ENCODE measurements around the gene SIX6.

DNA sequence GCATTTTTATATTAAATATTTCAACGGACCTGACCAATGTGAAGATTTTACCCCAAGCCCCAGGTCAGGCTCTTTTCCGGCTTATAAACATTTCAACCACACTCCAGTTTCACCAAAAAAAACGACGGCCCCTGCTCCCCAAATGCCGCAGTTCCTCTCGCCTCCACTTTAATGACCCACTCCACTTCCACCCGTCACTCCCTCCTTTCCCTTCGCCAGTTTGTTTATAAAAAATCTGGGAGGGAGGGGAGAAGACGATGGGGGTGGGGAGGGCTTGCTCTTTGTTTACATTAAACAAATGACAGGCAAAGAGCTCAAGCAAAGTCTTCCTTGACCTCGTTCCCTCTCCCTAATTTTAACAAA is 5.4 kb downstream of the SIX6 start:
- TF ChIP-seq, protein P1, sequence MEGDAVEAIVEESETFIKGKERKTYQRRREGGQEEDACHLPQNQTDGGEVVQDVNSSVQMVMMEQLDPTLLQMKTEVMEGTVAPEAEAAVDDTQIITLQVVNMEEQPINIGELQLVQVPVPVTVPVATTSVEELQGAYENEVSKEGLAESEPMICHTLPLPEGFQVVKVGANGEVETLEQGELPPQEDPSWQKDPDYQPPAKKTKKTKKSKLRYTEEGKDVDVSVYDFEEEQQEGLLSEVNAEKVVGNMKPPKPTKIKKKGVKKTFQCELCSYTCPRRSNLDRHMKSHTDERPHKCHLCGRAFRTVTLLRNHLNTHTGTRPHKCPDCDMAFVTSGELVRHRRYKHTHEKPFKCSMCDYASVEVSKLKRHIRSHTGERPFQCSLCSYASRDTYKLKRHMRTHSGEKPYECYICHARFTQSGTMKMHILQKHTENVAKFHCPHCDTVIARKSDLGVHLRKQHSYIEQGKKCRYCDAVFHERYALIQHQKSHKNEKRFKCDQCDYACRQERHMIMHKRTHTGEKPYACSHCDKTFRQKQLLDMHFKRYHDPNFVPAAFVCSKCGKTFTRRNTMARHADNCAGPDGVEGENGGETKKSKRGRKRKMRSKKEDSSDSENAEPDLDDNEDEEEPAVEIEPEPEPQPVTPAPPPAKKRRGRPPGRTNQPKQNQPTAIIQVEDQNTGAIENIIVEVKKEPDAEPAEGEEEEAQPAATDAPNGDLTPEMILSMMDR (IDR thresholded peaks at IDR 0.05) = no peak
- TF ChIP-seq POLR2A (IDR thresholded peaks at IDR 0.05) (no peak), EP300 (IDR thresholded peaks at IDR 0.05; ENCODE audit: low read depth) (no peak), POLR2AphosphoS5 (IDR thresholded peaks at IDR 0.05) (no peak)
